ENCODE measurements around the gene SP2.

DNA sequence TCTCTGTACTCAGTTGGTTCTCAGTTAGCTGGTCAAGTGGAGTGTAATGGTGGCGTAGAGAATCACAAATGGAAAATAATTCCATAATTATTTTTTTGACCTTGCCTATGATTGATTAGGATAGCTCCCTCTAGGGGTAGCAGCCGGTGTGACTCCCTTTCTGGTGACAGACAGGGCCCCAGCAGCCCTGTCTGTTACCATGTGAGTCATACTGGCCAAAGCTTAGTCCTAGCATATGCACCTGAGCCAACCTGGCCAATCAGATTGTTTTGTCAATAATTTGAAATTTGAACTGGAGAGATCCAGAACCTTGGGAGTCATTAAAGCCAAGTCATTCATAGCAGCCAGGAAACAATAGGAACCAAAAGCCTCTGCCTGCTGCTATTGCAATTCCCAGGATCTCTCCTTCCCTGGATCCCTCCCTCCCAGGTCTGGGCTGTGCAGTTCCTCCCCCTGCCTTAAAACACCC, 50.9 kb downstream of the SP2 start:
- TF ChIP-seq CTCF (IDR thresholded peaks at IDR 0.05) = peak; percentile 56 to 77 (median 74)
- TF ChIP-seq POLR2AphosphoS5 (IDR thresholded peaks at IDR 0.05) = no peak

Measured in upper lobe of left lung (tissue), 4 donors.